ENCODE measurements around the gene KATNIP. TPM values are rescaled to one million over a fixed set of nuclear protein-coding genes. Genes with fewer than 3 reads are reported as not detected.

KATNIP gene
- total and polyA plus RNA-seq, 9 of the 15 experiments (the other 6 are each of a cell fraction or from before 2014, with no cell fraction given), result 1.7 to 13.2 (median 8.0) TPM

DNA sequence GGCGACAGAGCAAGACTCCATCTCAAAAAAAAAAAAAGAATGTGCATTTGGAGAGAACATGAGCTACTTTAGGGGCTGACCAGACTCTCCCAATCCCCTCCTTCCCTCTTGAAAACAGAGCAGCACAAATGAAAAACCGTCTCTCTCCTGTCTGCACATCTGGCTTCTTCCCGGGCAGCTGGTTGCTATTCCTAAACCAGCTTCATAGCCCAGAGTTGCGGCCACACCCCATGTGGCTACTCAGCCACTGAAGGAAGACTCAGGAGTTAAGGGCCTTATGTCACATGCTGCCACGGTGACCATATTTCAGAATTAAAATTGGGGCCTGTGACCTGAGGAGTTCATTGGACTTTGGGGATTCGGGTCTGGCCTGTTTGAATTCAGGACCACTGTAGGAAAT, 48.3 kb downstream of the KATNIP start:
- intact Hi-C loops (cut with micrococcal nuclease), result no loop called here

More for the DNA sequence above, 48.3 kb downstream of the KATNIP start:
- 65% methylated on average over 5 of the region's 6 CpGs for WGBS (ENCODE audit: insufficient coverage, low coverage, missing lambda C conversion rate)
- no peaks in the 10 kb centered on the region for H3K27me3 ChIP-seq (ENCODE audit: control insufficient read depth in 2 of 2, insufficient read depth in 2 of 2, low read length in 2 of 2)
- no peak for TF ChIP-seq USF2 (CRISPR knock-in tag; IDR thresholded peaks at IDR 0.05)
- TF ChIP-seq, protein P1, sequence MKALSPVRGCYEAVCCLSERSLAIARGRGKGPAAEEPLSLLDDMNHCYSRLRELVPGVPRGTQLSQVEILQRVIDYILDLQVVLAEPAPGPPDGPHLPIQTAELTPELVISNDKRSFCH (CRISPR knock-in tag; IDR thresholded peaks at IDR 0.05), result no peak
- TF ChIP-seq, protein P1 (tag; IDR thresholded peaks at IDR 0.05), result no peak
- no peak for TF ChIP-seq HIVEP1 (CRISPR knock-in tag; IDR thresholded peaks at IDR 0.05)
- no peak for TF ChIP-seq PHF8 (IDR thresholded peaks at IDR 0.05; ENCODE audit: borderline replicate concordance, low read length)
- TF ChIP-seq ZNF174 (CRISPR knock-in tag; IDR thresholded peaks at IDR 0.05), result no peak
- TF ChIP-seq MCM2 (IDR thresholded peaks at IDR 0.05; ENCODE audit: low read depth), result no peak
- TF ChIP-seq ZNF695 (CRISPR knock-in tag; IDR thresholded peaks at IDR 0.05), result no peak
- TF ChIP-seq ZNF592 (IDR thresholded peaks at IDR 0.05), result no peak
- no peak for TF ChIP-seq TCF15 (CRISPR knock-in tag; IDR thresholded peaks at IDR 0.05)
- TF ChIP-seq, protein P2, sequence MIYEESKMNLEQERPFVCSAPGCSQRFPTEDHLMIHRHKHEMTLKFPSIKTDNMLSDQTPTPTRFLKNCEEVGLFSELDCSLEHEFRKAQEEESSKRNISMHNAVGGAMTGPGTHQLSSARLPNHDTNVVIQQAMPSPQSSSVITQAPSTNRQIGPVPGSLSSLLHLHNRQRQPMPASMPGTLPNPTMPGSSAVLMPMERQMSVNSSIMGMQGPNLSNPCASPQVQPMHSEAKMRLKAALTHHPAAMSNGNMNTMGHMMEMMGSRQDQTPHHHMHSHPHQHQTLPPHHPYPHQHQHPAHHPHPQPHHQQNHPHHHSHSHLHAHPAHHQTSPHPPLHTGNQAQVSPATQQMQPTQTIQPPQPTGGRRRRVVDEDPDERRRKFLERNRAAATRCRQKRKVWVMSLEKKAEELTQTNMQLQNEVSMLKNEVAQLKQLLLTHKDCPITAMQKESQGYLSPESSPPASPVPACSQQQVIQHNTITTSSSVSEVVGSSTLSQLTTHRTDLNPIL (CRISPR knock-in tag; IDR thresholded peaks at IDR 0.05), result no peak
- TF ChIP-seq SNRNP70 (optimal IDR thresholded peaks at IDR 0.05; ENCODE audit: low read depth, low read length), result no peak
- TF ChIP-seq ARNT (IDR thresholded peaks at IDR 0.05), result no peak
- TF ChIP-seq SNIP1 (IDR thresholded peaks at IDR 0.05; ENCODE audit: low read depth), result no peak
- no peak for TF ChIP-seq ZNF197 (CRISPR knock-in tag; IDR thresholded peaks at IDR 0.05; ENCODE audit: low read depth)
- TF ChIP-seq ZNF668 (CRISPR knock-in tag; IDR thresholded peaks at IDR 0.05), result no peak
- no peak overlapping the region for H3K27ac ChIP-seq (ENCODE audit: extremely low read depth, low read depth, low read length)
- in situ Hi-C loops (cut with MboI), result no loop called here
- no peaks in the 10 kb centered on the region for H3K36me3 ChIP-seq (ENCODE audit: control insufficient read depth, insufficient read depth, low read length)
- H3K9me1 ChIP-seq (ENCODE audit: control insufficient read depth, insufficient read depth, low read length), result no peaks in the 10 kb centered on the region
- no peak for FAIRE-seq
- no peak overlapping the region for H3K4me3 ChIP-seq
- H3K4me2 ChIP-seq (ENCODE audit: insufficient read depth, low read length), result no peak overlapping the region
- H3K4me1 ChIP-seq (replicated peaks in 1 of 2; ENCODE audit: control insufficient read depth in 2 of 2, insufficient read depth in 2 of 2, low read length in 2 of 2), result peaks cover 0 to 7% of the 10 kb centered on the region in 2 experiments; a peak in 3 of 5 replicates
- ChIA-PET POLR2A (interaction anchor here (0.8 kb wide), 1 partner anchor 34 kb away, joined by 3 read pairs; no protein-coding TSS in a partner anchor), CTCF (ENCODE audit: low intra/inter-chr PET ratio) (no interaction called here)
- H4K20me1 ChIP-seq (replicated peaks; ENCODE audit: control insufficient read depth, insufficient read depth, low read length), result no peaks in the 10 kb centered on the region
- H2AFZ ChIP-seq (ENCODE audit: low read depth, low read length), result no peak overlapping the region
- no peak for ATAC-seq
- BruUV-seq (replicated peaks), result no TSS peak
- DNase-seq (ENCODE audit: extremely low read depth in 1 of 4, low spot score in 3 of 4), result no peak
- H3K9ac ChIP-seq (ENCODE audit: insufficient read depth in 1 of 2, low read depth in 2 of 2, low read length in 2 of 2), result no peak overlapping the region
- H3K79me2 ChIP-seq (ENCODE audit: control insufficient read depth, insufficient read depth, low read length), result no peaks in the 10 kb centered on the region
- no peaks in the 10 kb centered on the region for H3K9me3 ChIP-seq (replicated peaks; ENCODE audit: control insufficient read depth, insufficient read depth, low read depth, low read length)

Data from K562 (cell line).